GM18519 (cell line): ENCODE data around the gene CTNNA3.
A peak's percentile ranks its signal among the peaks of the same experiment; 100 is the strongest.
"Not testable (repeated sequence)": the region's sequence is repeated elsewhere in the genome, so short reads cannot be mapped to it uniquely, and the experiment has no call there.

Experiments
- ATAC-seq: cut with Tn5 transposase; IDR thresholded peaks from one replicate; pipeline ENCODE4 v1.9.1; 2021; ENCODE audit warnings: mild to moderate bottlenecking, moderate library complexity; ENCODE audit not compliant: unreplicated experiment, low FRiP score

Gene CTNNA3

DNA sequence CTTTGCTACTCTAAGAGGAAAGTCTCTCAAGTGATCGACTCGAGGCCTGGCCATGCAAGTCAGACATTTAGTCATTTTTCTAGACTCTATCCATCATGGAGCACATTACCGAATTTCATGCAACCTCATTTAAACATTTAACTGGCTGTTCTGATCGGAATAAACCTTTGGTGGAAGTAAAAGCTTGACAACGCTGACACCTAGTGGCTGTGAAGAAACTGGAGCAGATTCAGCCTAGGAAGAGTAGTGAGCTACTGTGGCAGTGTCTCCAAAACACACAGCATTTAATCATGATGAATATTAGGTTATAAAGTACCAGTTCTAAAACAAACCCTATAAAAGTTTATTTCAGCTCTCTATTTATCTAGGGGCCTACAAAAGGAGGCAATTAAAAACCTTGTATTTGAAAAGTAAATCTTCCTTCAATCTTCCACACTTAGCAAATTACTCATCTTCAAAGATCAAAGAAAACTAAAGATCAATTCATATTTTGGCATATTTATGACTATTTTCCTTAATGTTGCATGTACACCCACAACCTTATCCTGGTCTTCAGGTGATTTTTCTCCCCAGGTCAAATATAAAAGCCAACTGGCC, 175.0 kb downstream of the CTNNA3 start:
- ATAC-seq, result peak; percentile 86

DNA sequence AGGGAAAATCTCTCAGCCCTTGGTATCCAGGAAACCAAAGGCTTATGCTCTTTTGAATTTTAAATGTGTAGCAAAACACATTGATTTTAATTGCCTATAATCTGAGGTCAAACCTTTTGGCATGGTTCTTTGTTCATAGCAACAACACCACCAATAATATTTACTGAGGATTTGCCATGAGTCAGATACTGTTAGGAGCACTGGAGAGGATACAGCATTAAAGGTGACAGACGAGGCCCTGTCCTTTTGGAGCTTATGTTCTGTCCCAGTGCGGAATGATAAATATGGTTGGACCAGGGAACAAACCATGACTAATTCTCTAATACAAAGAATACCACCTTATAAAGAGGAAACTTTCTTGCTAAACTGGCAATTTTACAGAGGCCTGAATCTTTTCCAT, 176.6 kb downstream of the CTNNA3 start:
- no peak for ATAC-seq

DNA sequence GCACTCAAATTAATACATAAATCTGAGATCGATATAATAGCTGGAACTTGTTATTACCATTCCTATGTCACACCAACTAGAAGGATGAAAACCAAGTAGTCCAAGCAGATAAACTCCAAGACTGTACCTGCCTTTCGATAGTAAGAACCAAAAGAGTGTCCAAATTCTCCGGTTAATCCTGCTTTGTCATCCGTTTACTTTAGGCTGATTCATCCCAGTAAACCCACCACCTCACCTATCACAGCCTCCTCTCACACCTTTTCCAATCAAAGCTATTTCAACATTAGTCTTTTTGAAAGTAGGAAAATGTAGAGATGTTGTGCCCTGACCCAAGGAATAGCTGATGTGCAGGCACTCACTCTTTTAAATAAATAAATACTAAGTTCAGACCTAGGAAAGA, 177.2 kb downstream of the CTNNA3 start:
- ATAC-seq, result no peak

DNA sequence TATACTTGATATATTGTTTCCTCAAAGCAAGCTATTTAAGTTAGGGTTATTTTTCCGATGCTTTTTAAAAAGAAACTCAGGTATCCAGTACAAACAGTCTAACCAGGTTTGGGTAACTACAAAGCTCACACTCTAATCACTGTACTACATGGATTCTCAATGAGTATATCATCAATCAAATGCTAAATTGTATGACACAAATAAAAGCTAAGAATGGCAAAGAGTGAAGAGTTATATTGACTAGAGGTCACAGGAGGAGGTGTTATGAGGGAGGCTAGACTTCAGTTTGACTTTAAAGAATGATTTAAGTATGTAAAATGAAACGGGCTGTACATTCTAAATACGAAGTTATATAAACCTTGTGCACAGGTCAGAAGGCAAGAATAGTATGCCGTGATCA, 178.0 kb downstream of the CTNNA3 start:
- no peak for ATAC-seq

DNA sequence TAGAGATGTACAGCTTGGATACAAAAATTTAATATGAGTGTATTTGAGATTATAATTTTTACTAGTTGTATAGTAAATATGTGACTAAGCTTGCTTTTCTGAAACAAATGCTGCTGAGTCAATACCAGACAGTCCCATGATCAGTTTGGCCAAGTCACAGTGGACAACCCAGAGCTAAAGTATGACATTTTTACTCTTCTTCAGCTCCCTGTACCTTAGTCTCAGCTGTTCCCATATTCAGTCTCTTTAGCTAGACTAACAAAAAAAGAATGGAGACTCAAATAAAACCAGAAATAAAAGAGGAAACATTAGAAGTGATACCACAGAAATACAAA, 189.3 kb downstream of the CTNNA3 start:
- no peak for ATAC-seq

DNA sequence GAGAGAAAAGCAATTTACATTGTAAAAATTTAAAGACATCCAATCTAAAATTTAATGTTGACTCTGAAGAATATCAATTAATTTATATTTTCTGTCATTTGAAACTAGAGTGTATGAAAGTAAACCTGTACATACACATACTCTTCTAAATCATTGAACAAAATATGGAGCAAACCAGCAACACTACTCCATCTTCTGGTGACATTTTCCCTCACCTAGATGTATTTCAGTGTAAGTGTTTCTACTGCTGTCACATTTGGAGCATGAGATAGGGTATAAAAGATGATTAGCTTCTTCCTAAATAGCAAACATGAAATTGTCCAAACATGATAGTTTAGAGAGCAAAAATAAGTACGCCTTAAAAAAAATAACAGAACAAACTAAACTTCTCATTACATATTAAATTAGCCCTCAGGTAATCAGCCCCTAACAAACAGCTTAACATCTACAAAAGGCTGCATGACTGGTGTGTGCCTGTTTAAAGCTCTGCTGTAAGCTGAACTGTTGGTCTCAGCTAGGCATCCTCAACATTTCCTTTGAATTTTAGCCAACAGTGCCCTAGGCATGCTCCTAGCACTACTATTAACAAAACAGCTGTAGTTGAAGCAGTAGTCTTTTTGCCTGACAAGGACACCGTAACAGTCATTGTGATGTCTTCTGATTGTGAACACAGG, 189.8 kb downstream of the CTNNA3 start:
- no peak for ATAC-seq

DNA sequence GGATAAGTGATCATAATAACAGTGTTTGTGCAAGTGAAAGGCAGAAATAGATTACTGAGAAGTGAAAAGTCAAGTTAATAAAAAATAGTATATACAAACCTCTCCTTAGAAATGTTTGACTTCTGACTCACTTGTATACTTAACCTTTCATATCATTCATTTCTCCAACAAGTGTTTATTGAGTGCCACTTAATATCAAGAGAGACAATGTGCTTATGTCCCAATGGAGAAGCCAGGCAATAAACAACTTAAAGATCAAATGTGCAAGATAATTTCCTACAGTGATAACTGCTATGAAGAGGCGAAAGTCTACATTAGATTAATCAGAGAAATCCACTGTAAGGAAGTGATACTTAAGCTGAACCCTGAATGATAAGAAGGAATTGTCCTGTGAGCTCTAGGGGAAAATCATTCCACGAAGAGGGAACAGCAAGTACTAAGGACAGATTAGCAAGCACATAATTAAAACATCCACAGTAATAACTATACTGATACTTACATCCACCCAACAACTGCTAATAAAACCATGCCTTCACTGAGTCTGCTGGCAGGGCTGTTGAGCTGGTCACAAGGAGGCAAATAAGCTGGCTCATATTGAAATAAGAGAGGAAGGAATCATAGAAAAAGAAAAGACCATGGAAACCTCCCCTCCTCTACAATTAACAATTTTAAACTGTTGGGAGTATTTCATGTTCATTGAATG, 203.5 kb downstream of the CTNNA3 start:
- ATAC-seq, result no peak

DNA sequence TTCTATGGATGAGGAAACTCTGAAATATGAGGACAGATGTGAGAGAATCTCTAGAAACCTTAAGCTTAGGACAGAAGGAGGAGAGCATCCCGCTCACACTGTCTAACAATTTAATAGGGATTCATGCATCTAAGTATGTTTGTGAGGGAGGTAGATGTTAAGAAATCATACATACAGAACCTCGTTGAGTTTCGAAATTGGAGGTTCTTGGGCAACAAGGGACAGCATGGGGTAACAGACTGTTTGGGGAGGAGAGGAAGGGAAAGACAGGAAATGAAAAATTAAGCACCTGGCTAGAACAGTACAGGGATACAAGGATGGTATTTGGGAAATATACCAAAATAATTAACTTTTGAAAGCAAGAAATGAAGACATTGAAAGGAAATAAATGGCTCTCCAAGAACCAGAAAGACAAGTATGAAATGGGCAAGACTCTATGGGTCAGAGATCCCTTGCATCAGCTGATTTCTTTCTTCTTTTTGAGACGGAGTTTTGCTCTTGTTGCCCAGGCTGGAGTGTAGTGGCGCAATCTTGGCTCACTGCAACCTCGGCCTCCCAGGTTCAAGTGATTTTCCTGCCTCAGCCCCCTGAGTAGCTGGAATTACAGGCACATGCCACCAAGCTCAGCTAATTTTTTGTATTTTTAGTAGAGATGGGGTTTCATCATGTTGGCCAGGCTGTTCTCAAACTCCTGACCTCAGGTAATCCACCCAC, 207.9 kb downstream of the CTNNA3 start:
- no peak for ATAC-seq

DNA sequence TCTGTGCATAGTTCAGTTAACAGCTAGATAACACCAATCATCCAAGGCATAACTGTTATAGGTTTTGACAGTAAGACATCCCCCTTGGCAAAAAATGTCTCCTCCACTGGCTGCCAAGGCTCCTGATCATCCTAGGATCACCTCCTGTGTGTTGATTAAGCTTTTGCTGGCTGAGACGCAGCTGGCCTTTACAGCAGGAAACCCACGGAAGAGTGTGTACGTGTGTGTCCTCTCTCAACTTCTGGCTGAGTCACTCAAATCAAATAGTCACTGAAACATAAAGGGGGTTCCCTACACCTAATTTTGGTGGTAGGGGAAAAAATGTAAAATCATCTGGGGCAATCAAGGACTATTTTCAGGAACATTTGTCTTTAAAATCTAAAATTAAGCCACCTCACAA, 208.8 kb downstream of the CTNNA3 start:
- ATAC-seq, result no peak

DNA sequence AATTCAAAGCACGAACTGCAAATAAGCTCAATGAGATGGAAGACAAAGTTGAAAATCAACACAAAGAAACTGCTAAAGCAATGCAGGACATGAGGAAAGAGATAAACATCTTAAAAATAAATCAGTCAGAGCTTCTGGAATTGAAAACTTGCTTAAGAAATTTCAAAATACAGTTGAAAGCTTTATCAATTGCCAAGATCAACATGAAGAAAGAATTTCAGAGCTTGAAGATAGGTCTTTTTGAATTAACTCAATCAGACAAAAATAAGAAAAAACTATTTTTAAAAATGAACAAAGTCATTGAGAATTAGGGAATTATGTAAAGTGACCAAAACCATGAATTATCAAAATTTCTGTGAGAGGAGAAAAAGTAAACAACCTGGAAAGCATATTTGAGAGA, 218.1 kb downstream of the CTNNA3 start:
- ATAC-seq, result no peak

DNA sequence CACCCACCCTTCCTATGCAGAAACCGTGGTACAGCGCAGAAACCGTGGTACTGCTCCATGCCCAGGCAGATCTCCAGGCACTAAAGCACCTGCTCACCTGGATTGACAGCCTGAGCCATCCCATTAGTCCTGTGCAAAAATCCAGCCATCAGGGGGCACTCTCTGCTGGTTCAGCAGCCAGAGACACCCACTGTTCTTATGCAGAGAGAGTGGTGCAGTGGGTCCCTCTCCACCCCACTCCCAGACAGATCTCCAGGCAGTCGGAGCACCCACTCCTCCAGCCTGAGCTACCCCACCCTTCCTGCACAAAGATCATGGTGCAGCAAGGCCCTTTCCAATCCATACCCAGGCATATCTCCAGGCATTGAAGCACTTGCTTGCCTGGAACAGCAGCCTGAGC, 219.8 kb downstream of the CTNNA3 start:
- no peak for ATAC-seq

DNA sequence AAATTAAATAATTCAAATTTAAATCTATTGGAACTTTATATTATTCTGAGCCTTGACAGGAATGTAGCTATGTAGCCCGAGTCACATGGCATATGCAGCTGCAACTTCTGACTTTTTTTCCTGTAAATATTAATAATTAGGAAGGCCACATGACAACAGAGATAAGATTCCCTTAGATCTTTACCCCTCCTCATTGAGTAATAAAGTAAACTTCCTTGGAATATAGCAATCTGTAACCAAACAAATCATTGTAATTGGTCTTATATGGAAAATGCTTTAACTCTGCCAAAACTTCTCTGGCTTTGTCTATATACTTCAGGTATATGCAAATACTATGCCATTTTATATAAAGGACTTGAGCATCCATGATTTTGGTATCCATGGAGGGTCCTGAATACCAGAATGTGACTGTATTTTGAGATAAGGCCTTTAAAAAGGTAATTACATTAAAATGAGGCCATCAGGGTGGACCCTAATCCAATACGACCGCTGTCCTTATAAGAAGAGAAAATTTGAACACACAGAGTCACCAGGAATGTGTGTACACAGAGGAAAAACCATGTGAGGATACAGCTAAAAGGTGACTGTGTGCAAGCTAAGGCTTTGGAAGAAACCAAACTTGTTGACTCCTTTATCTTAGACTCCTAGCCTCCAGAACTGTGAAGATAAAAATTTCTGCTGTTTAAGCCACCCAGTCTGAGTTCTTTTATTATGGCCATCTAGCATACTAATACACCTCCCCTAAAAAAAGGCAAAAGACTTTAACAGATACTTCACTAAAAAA, 222.0 kb downstream of the CTNNA3 start:
- no peak for ATAC-seq

DNA sequence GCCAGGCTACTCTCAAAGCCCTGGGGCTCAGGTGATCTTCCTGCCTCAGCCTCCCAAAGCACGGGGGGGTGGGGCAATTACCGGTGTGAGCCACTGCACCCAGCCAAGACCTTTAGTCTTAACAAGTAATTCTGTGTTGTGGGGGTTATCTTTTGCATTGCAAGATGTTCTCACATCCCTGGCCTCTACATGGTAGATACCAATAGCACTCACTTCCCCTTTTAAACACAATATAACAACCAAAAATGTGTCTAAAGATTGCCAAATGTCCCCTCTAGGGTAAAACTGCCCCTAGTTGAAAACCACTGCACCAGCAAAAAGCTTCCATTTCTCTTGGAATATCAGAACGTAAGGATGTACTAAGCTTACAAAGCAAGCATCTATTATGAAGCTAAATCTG, 225.0 kb downstream of the CTNNA3 start:
- no peak for ATAC-seq

DNA sequence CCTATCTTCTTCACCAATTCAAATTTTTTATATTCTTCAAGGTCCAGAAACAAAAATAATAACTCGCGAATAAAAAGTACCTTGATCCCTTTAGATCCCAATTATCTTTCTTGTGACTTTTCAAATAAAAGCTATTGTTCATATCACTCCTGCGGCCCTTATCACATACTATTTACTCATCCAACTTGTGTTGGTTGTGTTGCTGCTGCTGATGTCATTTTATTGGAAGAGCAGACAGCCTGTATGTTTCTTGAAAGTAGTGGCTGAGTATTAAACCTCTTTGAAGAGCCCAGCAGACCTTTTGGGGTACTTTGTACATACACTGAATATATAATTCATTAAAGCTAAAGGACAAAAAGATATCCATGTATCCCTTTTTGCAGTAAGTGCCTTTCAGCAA, 231.7 kb downstream of the CTNNA3 start:
- ATAC-seq, result no peak

DNA sequence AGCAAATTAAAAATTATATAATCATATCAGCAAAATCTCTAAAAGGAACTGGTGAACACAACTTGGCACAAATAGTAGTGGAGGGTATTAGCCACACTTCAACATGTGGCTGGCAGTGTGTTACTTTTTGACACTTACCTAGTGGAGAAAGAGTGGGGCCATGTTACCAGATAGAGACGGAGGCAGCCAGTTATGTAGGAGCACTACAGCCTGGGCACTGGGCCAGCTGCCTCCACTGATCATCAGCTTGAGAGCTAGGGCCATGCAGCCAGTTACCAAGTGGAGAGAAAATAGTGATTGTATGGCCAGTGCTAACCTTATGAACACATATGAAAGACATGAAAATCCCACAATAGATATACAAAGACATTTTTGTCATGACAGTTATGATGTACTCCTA, 243.1 kb downstream of the CTNNA3 start:
- no peak for ATAC-seq

DNA sequence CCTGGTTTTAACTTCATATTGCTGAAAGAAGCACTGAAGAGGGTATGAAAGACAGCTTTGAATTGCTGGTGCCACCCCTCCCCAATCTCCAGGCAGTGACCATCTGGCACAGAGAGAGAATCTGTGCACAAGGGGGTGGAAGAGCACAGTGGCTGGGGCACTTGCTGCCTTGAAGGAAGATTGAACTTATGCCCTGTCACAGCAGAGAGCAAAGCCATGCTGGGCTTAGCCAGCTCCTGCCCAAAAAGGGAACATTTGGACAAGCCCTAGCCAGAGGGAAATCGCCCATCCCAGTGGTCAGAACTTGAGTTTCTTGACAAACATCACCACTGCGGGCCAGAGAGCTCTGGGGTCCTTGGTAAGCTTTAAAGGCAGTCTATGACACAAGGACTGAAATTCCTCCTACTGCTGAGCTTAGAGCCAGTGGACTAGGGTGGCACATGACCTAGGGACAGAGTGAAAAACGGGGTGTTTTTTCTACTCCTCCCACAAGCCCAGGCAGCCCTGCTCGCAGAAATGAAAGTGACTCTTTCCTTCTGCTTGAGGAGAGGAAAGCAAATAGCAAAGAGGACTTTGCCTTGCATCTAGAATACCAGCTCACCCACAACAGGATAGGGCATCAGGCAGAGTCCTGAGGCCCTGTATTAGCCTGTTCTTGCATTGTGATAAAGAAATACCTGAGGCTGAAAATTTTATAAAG, 257.2 kb downstream of the CTNNA3 start:
- no peak for ATAC-seq

DNA sequence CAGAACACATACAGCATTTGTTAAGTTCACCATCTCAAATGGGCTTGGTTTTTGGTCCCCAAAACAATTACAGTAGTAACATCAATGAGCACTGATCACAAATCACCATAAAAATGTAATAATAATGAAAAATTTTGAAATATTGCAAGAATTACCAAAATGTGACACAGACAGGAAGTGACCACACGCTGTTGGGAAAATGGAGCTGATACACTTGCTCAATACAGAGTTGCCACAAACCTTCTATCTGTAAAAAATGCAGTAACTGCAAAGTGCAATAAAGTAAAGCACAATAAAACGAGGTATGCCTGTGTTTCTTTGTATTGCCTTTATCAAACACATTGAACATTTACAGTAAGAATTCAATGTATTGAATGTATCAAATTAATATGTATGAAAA, 262.7 kb downstream of the CTNNA3 start:
- ATAC-seq, result no peak

DNA sequence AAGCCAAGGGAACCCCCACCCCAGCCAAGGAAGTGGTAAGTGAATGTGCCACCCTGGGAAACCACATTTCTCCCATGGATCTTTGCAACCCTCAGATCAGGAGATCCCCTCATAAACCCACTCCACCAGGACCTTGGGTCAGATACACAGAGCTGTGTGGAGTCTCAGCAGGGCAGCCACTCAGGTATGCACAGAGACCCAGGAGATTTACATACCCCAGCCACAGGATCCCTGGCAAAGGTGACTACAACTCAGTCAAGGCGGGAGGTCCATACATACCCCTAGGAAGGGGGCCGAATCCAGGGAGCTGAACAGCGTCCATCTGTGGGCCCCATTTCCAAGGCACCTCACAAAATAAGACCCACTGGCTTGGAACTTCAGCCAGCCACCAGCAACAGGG, 293.4 kb downstream of the CTNNA3 start:
- no peak for ATAC-seq

DNA sequence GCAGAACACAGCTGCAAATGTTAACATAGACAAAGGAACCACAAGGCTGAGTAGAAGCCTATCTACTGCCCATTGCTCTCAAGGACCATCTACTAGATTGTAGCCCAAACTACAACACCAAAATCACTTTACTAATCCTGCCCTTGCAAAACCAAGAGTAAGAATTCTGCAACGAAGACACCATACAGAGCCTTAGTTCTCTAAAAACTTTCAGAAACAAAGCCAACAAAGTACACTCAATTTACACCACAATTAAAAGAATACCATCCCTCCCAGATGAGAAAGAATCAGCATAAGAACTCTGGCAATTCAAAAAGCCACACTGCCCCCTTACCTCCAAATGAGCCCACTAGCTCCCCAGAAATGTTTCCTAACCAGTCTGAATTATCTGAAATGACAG, 294.3 kb downstream of the CTNNA3 start:
- ATAC-seq, result no peak

DNA sequence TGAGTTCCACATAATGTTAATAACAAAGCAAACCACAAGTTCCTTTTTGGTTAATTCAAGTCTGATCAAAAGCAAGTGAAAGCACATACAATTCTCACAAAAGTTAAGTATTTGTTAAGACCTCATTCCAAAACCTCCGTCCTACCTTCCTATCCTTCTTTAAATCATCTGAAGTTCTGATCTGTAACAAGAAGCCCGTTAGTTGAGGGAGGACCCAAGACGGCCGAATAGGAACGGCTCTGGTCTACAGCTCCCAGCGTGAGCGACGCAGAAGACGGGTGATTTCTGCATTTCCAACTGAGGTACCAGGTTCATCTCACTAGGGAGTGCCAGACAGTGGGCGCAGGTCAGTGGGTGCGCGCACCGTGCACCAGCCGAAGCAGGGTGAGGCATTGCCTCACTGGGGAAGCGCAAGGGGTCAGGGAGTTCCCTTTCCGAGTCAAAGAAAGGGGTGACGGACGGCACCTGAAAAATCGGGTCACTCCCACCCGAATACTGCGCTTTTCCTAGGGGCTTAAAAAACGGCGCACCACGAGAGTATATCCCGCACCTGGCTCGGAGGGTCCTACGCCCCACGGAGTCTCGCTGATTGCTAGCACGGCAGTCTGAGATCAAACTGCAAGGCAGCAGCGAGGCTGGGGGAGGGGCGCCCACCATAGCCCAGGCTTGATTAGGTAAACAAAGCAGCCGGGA, 309.0 kb downstream of the CTNNA3 start:
- ATAC-seq, result not testable (repeated sequence)
